GM12864 (cell line): ENCODE measurements around the gene RAP1B.

Source experiments
- DNase-seq: peaks from one replicate; pipeline ENCODE4 v3.0.0-alpha.2; 2011; ENCODE audit warnings: low read depth
- H3K4me3 ChIP-seq: 2 replicates; pipeline ENCODE4 v1.5.1; 2011; ENCODE audit warnings: mild to moderate bottlenecking, low read depth, low read length, control low read depth
- CTCF ChIP-seq: IDR thresholded peaks from 2 replicates; pipeline ENCODE4 v1.5.1; 2011; ENCODE audit warnings: low read depth, mild to moderate bottlenecking, moderate library complexity, low read length, control low read depth, inconsistent platforms; ENCODE audit errors: missing control alignments

The RAP1B gene

GRCh38 chr12:68614769-68615168, 4.1 kb downstream of the RAP1B start:
- TF ChIP-seq CTCF, result no peak
- DNase-seq, result no peak
- peak overlapping the region; percentile 15; the same call in 1 of the 2 replicates for H3K4me3 ChIP-seq

DNA sequence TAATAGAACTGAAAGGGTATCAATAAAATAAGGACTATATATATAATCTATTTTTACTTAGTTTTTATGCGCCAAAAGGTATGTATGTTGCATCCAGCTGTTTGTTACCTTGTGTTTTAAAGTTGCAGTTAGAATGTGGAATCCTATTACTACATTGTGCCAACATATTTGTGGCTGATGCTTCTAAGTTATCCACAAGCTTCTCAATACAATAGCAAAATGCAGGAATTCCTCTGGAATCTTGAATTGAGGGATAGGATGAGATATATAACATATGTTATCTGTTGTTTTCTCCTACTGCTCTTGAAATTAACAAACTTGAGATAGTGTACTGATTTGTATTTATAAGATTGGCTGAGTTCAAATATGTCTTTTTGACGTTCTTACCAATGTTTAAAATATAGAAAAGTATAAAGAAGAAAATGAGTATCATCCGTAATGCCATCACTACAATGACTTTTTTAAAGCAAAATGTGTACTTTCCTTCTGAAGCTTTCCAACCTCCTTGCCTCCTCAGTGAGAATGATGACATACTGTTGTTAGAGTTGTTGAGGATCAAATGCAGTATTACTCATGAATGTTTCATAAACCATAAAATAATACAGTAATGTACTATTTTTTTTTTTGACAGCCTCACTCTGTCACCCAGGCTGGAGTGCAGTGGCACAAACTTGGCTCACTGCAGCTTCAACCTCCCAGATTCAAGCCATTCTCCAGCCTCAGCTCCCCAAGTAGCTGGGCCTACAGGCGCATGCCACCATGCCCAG, 6.6 kb downstream of the RAP1B start:
- no peak for DNase-seq
- H3K4me3 ChIP-seq, result no peak overlapping the region
- no peak for TF ChIP-seq CTCF

GRCh38 chr12:68619541-68619940, 8.8 kb downstream of the RAP1B start:
- DNase-seq, result no peak
- no peak for TF ChIP-seq CTCF
- H3K4me3 ChIP-seq, result no peak overlapping the region

GRCh38 chr12:68620519-68621471, 10.1 kb downstream of the RAP1B start:
- no peak for DNase-seq
- no peak for TF ChIP-seq CTCF
- H3K4me3 ChIP-seq, result no peak overlapping the region

DNA sequence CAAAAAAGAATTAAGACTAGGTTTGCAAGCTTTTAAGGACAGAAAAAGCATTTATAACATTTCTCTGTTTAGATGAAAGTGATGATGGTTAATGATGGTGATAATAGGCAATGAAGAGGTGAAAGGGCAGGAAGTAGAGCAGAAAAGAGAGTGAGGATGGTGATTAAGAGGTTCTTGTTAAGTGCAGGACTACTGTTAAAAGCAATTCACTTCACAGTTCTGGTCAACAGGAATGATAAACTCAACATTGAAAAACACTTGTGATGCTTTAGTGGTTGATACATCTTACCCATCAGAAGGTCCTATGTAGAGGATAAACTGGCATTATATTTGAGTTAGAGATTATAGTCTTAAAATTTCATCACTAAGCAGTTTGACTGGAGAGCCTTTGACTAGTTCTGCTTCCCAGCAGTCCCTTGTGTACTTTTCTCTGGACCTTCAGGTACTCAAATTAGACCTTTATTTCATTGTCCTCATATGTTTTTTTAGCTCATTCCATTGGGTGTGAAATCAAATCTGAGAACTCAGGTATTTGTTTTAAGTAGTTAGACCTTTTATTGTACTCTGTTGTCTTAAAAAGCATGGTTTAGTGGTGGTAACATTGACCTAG, 10.9 kb downstream of the RAP1B start:
- no peak for DNase-seq
- H3K4me3 ChIP-seq, result no peak overlapping the region
- no peak for TF ChIP-seq CTCF

- no peak for TF ChIP-seq CTCF
- no peak overlapping the region for H3K4me3 ChIP-seq
- no peak for DNase-seq
Observed at GRCh38 chr12:68622250-68622649, 11.6 kb downstream of the RAP1B start.
